ENCODE data around the gene EN1. TPM values are rescaled to one million over a fixed set of nuclear protein-coding genes. Genes with fewer than 3 reads are reported as not detected.

EN1 gene
- total RNA-seq, 4 donors from 2014 or later, result 0.11 TPM; not detected in 3

DNA sequence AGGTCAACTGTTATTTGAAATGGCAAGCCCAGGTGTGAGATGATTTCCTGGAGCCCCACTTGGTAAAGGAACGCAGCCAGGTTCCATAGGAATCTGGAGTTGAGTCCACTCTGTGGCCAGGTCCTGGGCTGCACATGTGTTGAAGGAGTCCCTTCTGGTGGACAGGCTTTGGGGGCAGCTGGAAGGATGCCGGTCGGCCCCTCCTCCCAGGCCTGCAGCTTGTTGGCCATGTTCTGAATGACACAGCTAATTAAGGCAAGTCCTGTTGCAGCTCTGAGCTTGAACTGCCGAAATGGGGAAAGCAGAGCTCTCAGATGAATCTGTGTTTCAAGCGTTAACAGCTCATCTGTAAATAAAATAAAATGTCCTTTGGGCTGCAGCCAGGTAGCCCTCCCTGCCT is 23.8 kb downstream of the EN1 start:
- no peaks in the 10 kb centered on the region for H3K27me3 ChIP-seq
- intact Hi-C loops (cut with DNase I), result no loop called here
- TF ChIP-seq, protein P1, sequence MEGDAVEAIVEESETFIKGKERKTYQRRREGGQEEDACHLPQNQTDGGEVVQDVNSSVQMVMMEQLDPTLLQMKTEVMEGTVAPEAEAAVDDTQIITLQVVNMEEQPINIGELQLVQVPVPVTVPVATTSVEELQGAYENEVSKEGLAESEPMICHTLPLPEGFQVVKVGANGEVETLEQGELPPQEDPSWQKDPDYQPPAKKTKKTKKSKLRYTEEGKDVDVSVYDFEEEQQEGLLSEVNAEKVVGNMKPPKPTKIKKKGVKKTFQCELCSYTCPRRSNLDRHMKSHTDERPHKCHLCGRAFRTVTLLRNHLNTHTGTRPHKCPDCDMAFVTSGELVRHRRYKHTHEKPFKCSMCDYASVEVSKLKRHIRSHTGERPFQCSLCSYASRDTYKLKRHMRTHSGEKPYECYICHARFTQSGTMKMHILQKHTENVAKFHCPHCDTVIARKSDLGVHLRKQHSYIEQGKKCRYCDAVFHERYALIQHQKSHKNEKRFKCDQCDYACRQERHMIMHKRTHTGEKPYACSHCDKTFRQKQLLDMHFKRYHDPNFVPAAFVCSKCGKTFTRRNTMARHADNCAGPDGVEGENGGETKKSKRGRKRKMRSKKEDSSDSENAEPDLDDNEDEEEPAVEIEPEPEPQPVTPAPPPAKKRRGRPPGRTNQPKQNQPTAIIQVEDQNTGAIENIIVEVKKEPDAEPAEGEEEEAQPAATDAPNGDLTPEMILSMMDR (IDR thresholded peaks at IDR 0.05), result no peak
- TF ChIP-seq POLR2A (IDR thresholded peaks at IDR 0.05), result no peak

DNA sequence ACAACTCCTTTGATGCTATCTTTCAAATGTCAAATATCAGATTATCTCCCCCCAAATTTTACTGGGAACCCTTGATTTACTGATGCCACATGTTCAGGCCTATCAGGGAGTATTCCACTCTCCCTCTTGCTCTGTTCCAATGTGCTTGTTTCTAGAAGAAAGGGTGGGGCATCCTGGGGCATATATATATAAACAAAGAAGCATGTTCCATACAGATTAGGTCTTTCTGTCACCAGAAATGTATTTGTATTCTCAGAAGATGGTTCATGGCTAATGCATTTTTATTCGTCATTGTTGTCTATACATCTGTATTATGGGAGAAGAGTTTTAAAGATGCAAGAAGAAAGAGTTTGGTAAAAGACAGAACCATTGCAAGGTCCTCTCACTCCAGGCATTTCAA is 24.9 kb downstream of the EN1 start:
- intact Hi-C loops (cut with DNase I), result no loop called here
- DNase-seq, result no peak
- Histone ChIP-seq H3K4me1 (no peaks in the 10 kb centered on the region), H3K4me3 (replicated peaks in 1 of 3) (no peak overlapping the region), H3K9me3 (no peaks in the 10 kb centered on the region), H3K27me3 (no peaks in the 10 kb centered on the region), H3K27ac (no peak overlapping the region), H3K36me3 (no peaks in the 10 kb centered on the region)
- WGBS, 2 donors, result 47 to 52% methylated on average over 1 of the region's 1 CpG
- TF ChIP-seq, protein P1 (IDR thresholded peaks at IDR 0.05), result no peak
- TF ChIP-seq POLR2A (IDR thresholded peaks at IDR 0.05), result no peak

More for the DNA sequence above, 23.8 kb downstream of the EN1 start:
- H3K36me3 ChIP-seq, result no peaks in the 10 kb centered on the region
- H3K4me1 ChIP-seq, result no peaks in the 10 kb centered on the region
- no peak overlapping the region for H3K27ac ChIP-seq
- H3K4me3 ChIP-seq (replicated peaks in 1 of 3), result no peak overlapping the region
- H3K9me3 ChIP-seq, result no peaks in the 10 kb centered on the region
- WGBS, 2 donors, result 56 to 58% methylated on average over 5 of the region's 5 CpGs
- DNase-seq, result no peak

DNA sequence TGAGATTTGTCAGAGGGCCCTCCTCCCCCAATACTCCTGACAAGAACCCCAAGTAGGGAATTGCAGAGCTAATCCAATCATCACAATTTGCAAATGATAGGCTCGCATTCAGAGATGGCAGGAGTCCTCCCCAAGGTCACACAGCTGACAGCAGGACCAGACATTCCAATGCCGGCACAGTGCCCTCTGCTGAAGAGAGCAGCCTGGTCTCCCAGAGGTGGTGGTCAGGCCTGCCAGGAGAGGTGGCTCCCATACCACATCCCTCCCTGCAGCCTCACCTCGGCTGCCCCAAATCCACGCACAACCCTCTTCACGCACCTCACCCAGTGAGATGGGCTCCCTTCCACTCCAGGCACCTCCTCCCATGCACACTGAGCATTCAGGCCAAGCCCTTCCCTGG is 25.4 kb downstream of the EN1 start:
- TF ChIP-seq, protein P1 (IDR thresholded peaks at IDR 0.05), result no peak
- no peak for TF ChIP-seq POLR2A (IDR thresholded peaks at IDR 0.05)
- Histone ChIP-seq H3K9me3 (no peaks in the 10 kb centered on the region), H3K27me3 (no peaks in the 10 kb centered on the region), H3K4me3 (replicated peaks in 1 of 3) (no peak overlapping the region), H3K36me3 (no peaks in the 10 kb centered on the region), H3K27ac (no peak overlapping the region), H3K4me1 (no peaks in the 10 kb centered on the region)
- WGBS, 2 donors, result 64 to 70% methylated on average over 5 of the region's 5 CpGs
- DNase-seq, result no peak
- intact Hi-C loops (cut with DNase I), result no loop called here

DNA sequence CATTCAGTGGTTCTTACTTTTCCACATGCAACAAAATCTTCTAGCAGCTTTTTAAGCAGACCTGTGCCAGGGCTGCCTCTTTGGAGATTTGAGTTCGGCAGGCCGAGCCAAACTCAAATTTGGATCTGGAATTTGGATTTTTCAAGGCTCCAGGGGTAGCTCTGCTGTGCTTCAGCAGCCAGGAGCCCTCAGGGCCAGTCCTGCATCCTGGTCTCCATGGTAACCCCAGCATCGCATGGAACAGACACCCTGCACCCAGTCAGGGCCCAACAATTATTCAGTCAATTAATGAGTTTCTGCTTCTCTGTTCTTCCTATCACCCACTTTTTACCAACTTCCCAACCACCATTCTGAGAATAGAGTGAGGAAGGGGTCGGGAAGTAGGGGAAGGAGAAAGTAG is 30.0 kb downstream of the EN1 start:
- intact Hi-C loops (cut with DNase I), result no loop called here
- Histone ChIP-seq H3K27ac (no peak overlapping the region), H3K27me3 (no peaks in the 10 kb centered on the region), H3K4me1 (no peaks in the 10 kb centered on the region), H3K36me3 (no peaks in the 10 kb centered on the region), H3K9me3 (no peaks in the 10 kb centered on the region), H3K4me3 (replicated peaks in 1 of 3) (no peak overlapping the region)
- WGBS, 2 donors, result 72 to 87% methylated on average over 4 of the region's 4 CpGs
- TF ChIP-seq, protein P1 (IDR thresholded peaks at IDR 0.05), result no peak
- TF ChIP-seq POLR2A (IDR thresholded peaks at IDR 0.05), result no peak
- DNase-seq, result no peak

DNA sequence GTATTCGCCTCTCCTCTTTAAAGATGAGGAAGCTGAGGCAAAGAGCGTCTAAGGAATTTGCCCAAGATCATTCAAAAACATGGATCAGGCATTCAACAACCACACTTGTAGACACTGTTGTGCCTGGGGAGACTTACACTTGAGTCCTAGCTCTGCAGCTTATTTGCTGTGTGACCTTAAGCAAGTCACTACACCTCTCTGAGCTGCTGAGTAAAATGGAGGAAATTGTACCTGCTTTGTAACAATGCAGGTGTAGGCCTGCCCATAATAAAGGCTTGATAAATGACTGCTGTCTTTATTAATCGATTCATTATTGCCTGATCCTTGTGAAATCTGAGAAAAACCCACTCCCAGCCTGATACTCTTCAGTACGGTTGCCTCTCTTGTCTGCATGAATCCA is 30.8 kb downstream of the EN1 start:
- TF ChIP-seq POLR2A (IDR thresholded peaks at IDR 0.05), result no peak
- WGBS, 2 donors, result 91% methylated on average over 4 of the region's 4 CpGs
- no peak overlapping the region for H3K4me3 ChIP-seq (replicated peaks in 1 of 3)
- H3K36me3 ChIP-seq, result no peaks in the 10 kb centered on the region
- no peak overlapping the region for H3K27ac ChIP-seq
- DNase-seq, result no peak
- H3K9me3 ChIP-seq, result no peaks in the 10 kb centered on the region
- H3K27me3 ChIP-seq, result no peaks in the 10 kb centered on the region
- intact Hi-C loops (cut with DNase I), result no loop called here
- no peaks in the 10 kb centered on the region for H3K4me1 ChIP-seq

DNA sequence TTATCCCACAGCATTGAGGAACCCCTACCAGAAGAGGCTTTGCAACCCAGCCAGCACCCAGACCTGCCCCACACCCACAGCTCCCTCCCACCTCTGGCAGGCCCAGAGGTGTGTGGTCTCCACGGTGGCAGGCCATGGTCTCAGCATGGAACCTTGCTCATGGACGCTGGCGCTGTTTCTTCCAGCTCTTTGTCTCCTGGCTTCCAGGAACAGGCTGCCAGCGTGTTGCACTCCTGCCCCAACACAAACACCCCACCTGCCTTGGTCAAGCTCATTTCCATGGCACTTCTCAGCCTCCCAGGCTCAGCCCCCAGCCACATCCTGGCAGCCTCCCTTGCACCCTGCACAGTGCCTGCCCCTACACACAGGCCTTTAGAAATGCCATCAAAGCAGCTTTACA is 31.7 kb downstream of the EN1 start:
- Histone ChIP-seq H3K36me3 (no peaks in the 10 kb centered on the region), H3K4me1 (no peaks in the 10 kb centered on the region), H3K27ac (no peak overlapping the region), H3K4me3 (replicated peaks in 1 of 3) (no peak overlapping the region), H3K27me3 (no peaks in the 10 kb centered on the region), H3K9me3 (no peaks in the 10 kb centered on the region)
- TF ChIP-seq POLR2A (IDR thresholded peaks at IDR 0.05), result no peak
- TF ChIP-seq, protein P1 (IDR thresholded peaks at IDR 0.05), result no peak
- WGBS, 2 donors, result 65 to 78% methylated on average over 4 of the region's 4 CpGs
- DNase-seq, result no peak
- intact Hi-C loops (cut with DNase I), result no loop called here
